SK-N-SH (cell line): ENCODE measurements around the gene CSNK1A1L. TPM values are rescaled to one million over a fixed set of nuclear protein-coding genes. Genes with fewer than 3 reads are reported as not detected.

Experiments used
- CTCF ChIA-PET: fragments of 300-600, 350-600 bp; formaldehyde crosslinking; extraction: SDS; loops from one replicate; lab custom pipeline; 2021; lab: Yijun Ruan, JAX
- POLR2A ChIA-PET: fragments of 350-600 bp; sonication (Branson Sonifier 250); formaldehyde crosslinking; extraction: SDS; loops from one replicate; lab custom pipeline; 2020; ENCODE audit warnings: antibody characterized with exemption, inconsistent platforms; lab: Yijun Ruan, JAX
- DNase-seq: peaks from one replicate; pipeline ENCODE4 v3.0.0; 2012
- H2AFZ ChIP-seq: fragments of 200-600 bp; sonication (generic); 2 replicates; pipeline ENCODE4 v1.8.1; 2016; ENCODE audit warnings: antibody characterized with exemption, mild to moderate bottlenecking, low read depth
- H3F3A ChIP-seq: fragments of 200-600 bp; sonication (generic); replicated peaks from 2 replicates; pipeline ENCODE3; 2016; ENCODE audit warnings: antibody characterized with exemption, mild to moderate bottlenecking; ENCODE audit not compliant: insufficient read depth
- H3K27ac ChIP-seq, 2 experiments: fragments of 200-500 bp in 1 of 2; fragments of 200-600 bp in 1 of 2; sonication (Bioruptor generic) in 1 of 2; sonication (generic), shearing (Covaris generic) in 1 of 2; 2 replicates each; pipeline versions ENCODE4 v1.5.1 to v1.6.1; 2014 to 2016; ENCODE audit warnings: low read depth in 2 of 2, inconsistent platforms in 1 of 2, low read length in 1 of 2, mild to moderate bottlenecking in 1 of 2, mixed read lengths in 1 of 2
- H3K27me3 ChIP-seq: fragments of 200-600 bp; sonication (generic), shearing (Covaris generic); 2 replicates; pipeline ENCODE4 v1.6.1; 2016; ENCODE audit warnings: mixed run types; ENCODE audit not compliant: insufficient read depth
- H3K36me3 ChIP-seq, 2 experiments: fragments of 200-500 bp in 1 of 2; fragments of 200-600 bp in 1 of 2; sonication (Bioruptor generic) in 1 of 2; sonication (generic) in 1 of 2; replicated peaks in 1 of 2; 2 replicates each; pipeline versions ENCODE3 to v1.5.1; 2014 to 2016; ENCODE audit warnings: low read length in 1 of 2, mild to moderate bottlenecking in 1 of 2; ENCODE audit not compliant: insufficient read depth in 2 of 2, control insufficient read depth in 1 of 2
- H3K4me1 ChIP-seq, 2 experiments: fragments of 200-500 bp in 1 of 2; fragments of 200-600 bp in 1 of 2; sonication (Bioruptor generic) in 1 of 2; sonication (generic), shearing (Covaris generic) in 1 of 2; 2 replicates each; pipeline versions ENCODE4 v1.5.1 to v1.6.1; 2014 to 2016; ENCODE audit warnings: low read depth in 1 of 2, low read length in 1 of 2, mixed run types in 1 of 2; ENCODE audit not compliant: insufficient read depth in 2 of 2, control insufficient read depth in 1 of 2
- H3K4me2 ChIP-seq: fragments of 200-600 bp; sonication (generic), shearing (Covaris generic); 2 replicates; pipeline ENCODE4 v1.6.1; 2017; ENCODE audit warnings: mixed run types
- H3K4me3 ChIP-seq, 2 experiments: fragments of 200-500 bp in 1 of 2; fragments of 200-600 bp in 1 of 2; sonication (Bioruptor generic) in 1 of 2; sonication (generic), shearing (Covaris generic) in 1 of 2; 2 replicates each; pipeline versions ENCODE4 v1.5.1 to v1.8.1; 2014 to 2016; ENCODE audit warnings: low read depth in 2 of 2, inconsistent platforms in 1 of 2, low read length in 1 of 2, mild to moderate bottlenecking in 1 of 2, mixed read lengths in 1 of 2, moderate library complexity in 1 of 2
- H3K79me2 ChIP-seq: fragments of 200-600 bp; sonication (generic); 2 replicates; pipeline ENCODE4 v1.8.1; 2017; ENCODE audit warnings: mild to moderate bottlenecking; ENCODE audit not compliant: insufficient read depth
- H3K9ac ChIP-seq: fragments of 200-600 bp; sonication (generic); 2 replicates; pipeline ENCODE4 v1.6.1; 2017; ENCODE audit warnings: mixed run types
- H3K9me2 ChIP-seq: fragments of 200-600 bp; sonication (generic); 2 replicates; pipeline ENCODE4 v1.6.1; 2017; ENCODE audit warnings: mixed run types
- H3K9me3 ChIP-seq: fragments of 200-600 bp; sonication (generic); 2 replicates; pipeline ENCODE4 v1.6.1; 2017; ENCODE audit warnings: mixed run types, mild to moderate bottlenecking, moderate library complexity
- H4K20me1 ChIP-seq: fragments of 200-600 bp; sonication (generic); 2 replicates; pipeline ENCODE4 v1.6.1; 2017; ENCODE audit warnings: mild to moderate bottlenecking, mixed run types; ENCODE audit not compliant: insufficient read depth
- CHD2 ChIP-seq: fragments of 150-350 bp; IDR thresholded peaks from 2 replicates; pipeline ENCODE4 v1.6.1; 2018; ENCODE audit warnings: low read length; ENCODE audit not compliant: partially characterized antibody
- CTCF ChIP-seq: fragments of 200-600 bp; sonication (generic); IDR thresholded peaks from 2 replicates; pipeline ENCODE4 v1.6.1; 2017; ENCODE audit warnings: antibody characterized with exemption, mild to moderate bottlenecking, moderate library complexity
- EP300 ChIP-seq, 2 experiments: IDR thresholded peaks; 2 replicates each; pipeline versions ENCODE4 v1.4.0 to v1.6.1; 2012; ENCODE audit warnings: borderline replicate concordance in 1 of 2, low read depth in 1 of 2, low read length in 1 of 2
- GABPA ChIP-seq: IDR thresholded peaks from 2 replicates; pipeline ENCODE4 v1.4.0; 2012; ENCODE audit warnings: low read depth, mild to moderate bottlenecking
- JUND ChIP-seq: IDR thresholded peaks from 2 replicates; pipeline ENCODE4 v1.4.0; 2012
- MXI1 ChIP-seq: IDR thresholded peaks from 2 replicates; pipeline ENCODE4 v1.6.1; 2012; ENCODE audit warnings: mild to moderate bottlenecking, low read depth, low read length, improper control_type of control experiment
- NFIC ChIP-seq: IDR thresholded peaks from 2 replicates; pipeline ENCODE4 v1.4.0; 2012; ENCODE audit warnings: borderline replicate concordance
- NRF1 ChIP-seq: IDR thresholded peaks from 2 replicates; pipeline ENCODE4 v1.6.1; 2012; ENCODE audit warnings: low read depth, mild to moderate bottlenecking, low read length
- PBX3 ChIP-seq: IDR thresholded peaks from 2 replicates; pipeline ENCODE4; 2012
- POLR2AphosphoS5 ChIP-seq: IDR thresholded peaks from 2 replicates; pipeline ENCODE4 v1.6.1; 2012; ENCODE audit warnings: low read depth, low read length
- RFX5 ChIP-seq: IDR thresholded peaks from 2 replicates; pipeline ENCODE4 v1.6.1; 2012; ENCODE audit warnings: mild to moderate bottlenecking, improper control_type of control experiment, low read length
- SIN3A ChIP-seq: IDR thresholded peaks from 2 replicates; pipeline ENCODE4 v1.6.1; 2012; ENCODE audit warnings: low read depth, mild to moderate bottlenecking, low read length, moderate library complexity, borderline replicate concordance
- TAF1 ChIP-seq: IDR thresholded peaks from 2 replicates; pipeline ENCODE4 v1.6.1; 2012; ENCODE audit warnings: low read depth, mild to moderate bottlenecking, low read length, moderate library complexity, borderline replicate concordance
- ZBTB33 ChIP-seq: IDR thresholded peaks from 2 replicates; pipeline ENCODE4 v1.4.0; 2012; ENCODE audit warnings: low read depth, borderline replicate concordance
- WGBS: methylation state at CpG from one replicate; pipeline ENCODE4 v1.1.6; 2017; ENCODE audit warnings: low lambda C conversion rate; 5-methylcytosine and 5-hydroxymethylcytosine counted together
- polyA plus RNA-seq, 3 experiments: library from polyadenylated mRNA; depleted of rRNA; stranded (reverse); fragments of >200 nt; gene quantifications; 2 replicates each; pipeline ENCODE4 v1.2.3, GENCODE V29; 2012
- TF ChIP-seq, protein P1 (sequence below): IDR thresholded peaks from 2 replicates; pipeline ENCODE4 v1.4.0; 2012; ENCODE audit warnings: low read depth, borderline replicate concordance
- TF ChIP-seq, protein P2 (sequence below): fragments of 150-350 bp; IDR thresholded peaks from 2 replicates; pipeline ENCODE4 v1.6.1; 2017; ENCODE audit warnings: antibody characterized with exemption, low read length, low read depth, borderline replicate concordance
- TF ChIP-seq, protein P3 (sequence below): IDR thresholded peaks from 2 replicates; pipeline ENCODE4 v1.6.1; 2012; ENCODE audit warnings: mild to moderate bottlenecking, low read depth, low read length, moderate library complexity
- TF ChIP-seq, protein P4 (sequence below): IDR thresholded peaks from 2 replicates; pipeline ENCODE4 v1.4.0; 2012; ENCODE audit warnings: low read depth

CSNK1A1L gene
- polyA plus RNA-seq, 1 of the 3 experiments (the other 2 are of a cell fraction) = not detected

DNA sequence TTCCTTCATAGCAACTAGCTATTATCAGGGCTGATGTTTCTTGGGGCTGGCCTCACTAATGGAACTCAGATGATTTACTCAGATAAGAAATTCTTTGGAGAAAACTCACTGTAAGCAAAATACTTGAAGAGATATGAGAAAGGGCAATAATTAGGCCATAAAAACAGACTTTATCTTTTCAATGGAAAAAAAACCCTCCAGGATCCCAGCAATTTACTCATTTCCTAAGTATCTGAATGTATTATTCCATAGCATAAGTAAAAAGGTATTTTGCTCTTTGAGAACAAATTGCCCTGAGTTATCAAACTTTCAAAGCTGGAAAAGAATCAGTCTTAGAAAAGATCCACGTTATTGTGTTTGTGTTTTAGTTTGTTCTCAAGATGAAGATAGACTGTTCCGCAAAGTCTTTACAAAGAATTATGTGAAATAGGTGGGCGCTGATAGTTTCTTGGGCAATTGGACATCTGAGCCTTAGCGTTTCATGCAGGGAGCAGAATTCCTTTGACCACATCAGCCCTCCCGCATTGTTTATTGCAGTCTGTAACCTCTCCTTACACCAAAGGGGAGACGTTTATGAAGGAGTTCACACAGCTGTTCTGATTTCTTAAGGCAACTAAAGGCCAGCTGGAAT is 29.1 kb upstream of the CSNK1A1L start (continued):
- TF ChIP-seq JUND (peak; percentile 53), CTCF (no peak), EP300 (IDR thresholded peaks at IDR 0.05; ENCODE audit: borderline replicate concordance in 1 of 2, low read depth in 1 of 2, low read length in 1 of 2) (peak in 1 of 2 experiments; percentile 70; a peak in 2 of 4 replicates), PBX3 (peak; percentile 47), GABPA (no peak), NRF1 (no peak), NFIC (peak; percentile 26; the same call in 1 of the 2 replicates)
- TF ChIP-seq, protein P1, sequence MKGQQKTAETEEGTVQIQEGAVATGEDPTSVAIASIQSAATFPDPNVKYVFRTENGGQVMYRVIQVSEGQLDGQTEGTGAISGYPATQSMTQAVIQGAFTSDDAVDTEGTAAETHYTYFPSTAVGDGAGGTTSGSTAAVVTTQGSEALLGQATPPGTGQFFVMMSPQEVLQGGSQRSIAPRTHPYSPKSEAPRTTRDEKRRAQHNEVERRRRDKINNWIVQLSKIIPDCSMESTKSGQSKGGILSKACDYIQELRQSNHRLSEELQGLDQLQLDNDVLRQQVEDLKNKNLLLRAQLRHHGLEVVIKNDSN = no peak
- TF ChIP-seq, protein P2, sequence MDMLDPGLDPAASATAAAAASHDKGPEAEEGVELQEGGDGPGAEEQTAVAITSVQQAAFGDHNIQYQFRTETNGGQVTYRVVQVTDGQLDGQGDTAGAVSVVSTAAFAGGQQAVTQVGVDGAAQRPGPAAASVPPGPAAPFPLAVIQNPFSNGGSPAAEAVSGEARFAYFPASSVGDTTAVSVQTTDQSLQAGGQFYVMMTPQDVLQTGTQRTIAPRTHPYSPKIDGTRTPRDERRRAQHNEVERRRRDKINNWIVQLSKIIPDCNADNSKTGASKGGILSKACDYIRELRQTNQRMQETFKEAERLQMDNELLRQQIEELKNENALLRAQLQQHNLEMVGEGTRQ = no peak

GRCh38 chr13:37132211-37132610 is 26.7 kb upstream of the CSNK1A1L start:
- WGBS = 30% methylated on average over 2 of the region's 2 CpGs
- Histone ChIP-seq H3K9me3 (no peaks in the 10 kb centered on the region), H3F3A (peaks cover 55% of the 10 kb centered on the region), H3K27ac (no peak overlapping the region), H3K9ac (no peak overlapping the region), H3K79me2 (no peaks in the 10 kb centered on the region), H3K4me3 (no peak overlapping the region), H3K4me2 (no peak overlapping the region), H3K9me2 (no peaks in the 10 kb centered on the region), H4K20me1 (no peaks in the 10 kb centered on the region), H3K36me3 (no peaks in the 10 kb centered on the region), H3K4me1 (peaks cover 0 to 36% of the 10 kb centered on the region in 2 experiments; a peak in 3 of 4 replicates), H3K27me3 (no peaks in the 10 kb centered on the region), H2AFZ (no peak overlapping the region)
- ChIA-PET POLR2A (no interaction called here), CTCF (interaction anchor here (1.0 kb wide), 1 partner anchor 22 kb away, joined by 4 read pairs; no protein-coding TSS in a partner anchor)
- no peak for DNase-seq
- no peak for TF ChIP-seq RFX5
- no peak for TF ChIP-seq EP300 (IDR thresholded peaks at IDR 0.05; ENCODE audit: borderline replicate concordance in 1 of 2, low read depth in 1 of 2, low read length in 1 of 2)
- TF ChIP-seq ZBTB33 = no peak
- TF ChIP-seq, protein P3, sequence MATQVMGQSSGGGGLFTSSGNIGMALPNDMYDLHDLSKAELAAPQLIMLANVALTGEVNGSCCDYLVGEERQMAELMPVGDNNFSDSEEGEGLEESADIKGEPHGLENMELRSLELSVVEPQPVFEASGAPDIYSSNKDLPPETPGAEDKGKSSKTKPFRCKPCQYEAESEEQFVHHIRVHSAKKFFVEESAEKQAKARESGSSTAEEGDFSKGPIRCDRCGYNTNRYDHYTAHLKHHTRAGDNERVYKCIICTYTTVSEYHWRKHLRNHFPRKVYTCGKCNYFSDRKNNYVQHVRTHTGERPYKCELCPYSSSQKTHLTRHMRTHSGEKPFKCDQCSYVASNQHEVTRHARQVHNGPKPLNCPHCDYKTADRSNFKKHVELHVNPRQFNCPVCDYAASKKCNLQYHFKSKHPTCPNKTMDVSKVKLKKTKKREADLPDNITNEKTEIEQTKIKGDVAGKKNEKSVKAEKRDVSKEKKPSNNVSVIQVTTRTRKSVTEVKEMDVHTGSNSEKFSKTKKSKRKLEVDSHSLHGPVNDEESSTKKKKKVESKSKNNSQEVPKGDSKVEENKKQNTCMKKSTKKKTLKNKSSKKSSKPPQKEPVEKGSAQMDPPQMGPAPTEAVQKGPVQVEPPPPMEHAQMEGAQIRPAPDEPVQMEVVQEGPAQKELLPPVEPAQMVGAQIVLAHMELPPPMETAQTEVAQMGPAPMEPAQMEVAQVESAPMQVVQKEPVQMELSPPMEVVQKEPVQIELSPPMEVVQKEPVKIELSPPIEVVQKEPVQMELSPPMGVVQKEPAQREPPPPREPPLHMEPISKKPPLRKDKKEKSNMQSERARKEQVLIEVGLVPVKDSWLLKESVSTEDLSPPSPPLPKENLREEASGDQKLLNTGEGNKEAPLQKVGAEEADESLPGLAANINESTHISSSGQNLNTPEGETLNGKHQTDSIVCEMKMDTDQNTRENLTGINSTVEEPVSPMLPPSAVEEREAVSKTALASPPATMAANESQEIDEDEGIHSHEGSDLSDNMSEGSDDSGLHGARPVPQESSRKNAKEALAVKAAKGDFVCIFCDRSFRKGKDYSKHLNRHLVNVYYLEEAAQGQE = no peak
- no peak for TF ChIP-seq CHD2
- TF ChIP-seq, protein P4, sequence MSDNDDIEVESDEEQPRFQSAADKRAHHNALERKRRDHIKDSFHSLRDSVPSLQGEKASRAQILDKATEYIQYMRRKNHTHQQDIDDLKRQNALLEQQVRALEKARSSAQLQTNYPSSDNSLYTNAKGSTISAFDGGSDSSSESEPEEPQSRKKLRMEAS = no peak
- TF ChIP-seq, protein P2 = no peak
- no peak for TF ChIP-seq MXI1
- no peak for TF ChIP-seq TAF1
- TF ChIP-seq POLR2AphosphoS5 = no peak
- no peak for TF ChIP-seq SIN3A
- TF ChIP-seq GABPA = no peak
